PFSK-1 (cell line): Measurements from ENCODE around the gene PPP2R2C.

Experiments used
- POLR2AphosphoS5 ChIP-seq: IDR thresholded peaks from 2 replicates; pipeline ENCODE4 v1.6.1; 2012; ENCODE audit warnings: low read depth, mild to moderate bottlenecking, control low read depth, low read length, moderate library complexity
- TF ChIP-seq, protein P1 (sequence below), 2 experiments: IDR thresholded peaks; 2 replicates each; pipeline versions ENCODE4 v1.6.1 to v1.8.0; 2011 to 2012; ENCODE audit warnings: low read depth in 2 of 2, low read length in 2 of 2, control low read depth in 1 of 2, inconsistent platforms in 1 of 2, mild to moderate bottlenecking in 1 of 2, moderate library complexity in 1 of 2; ENCODE audit not compliant: insufficient read depth in 1 of 2

- no peak for TF ChIP-seq POLR2AphosphoS5
- TF ChIP-seq, protein P1, sequence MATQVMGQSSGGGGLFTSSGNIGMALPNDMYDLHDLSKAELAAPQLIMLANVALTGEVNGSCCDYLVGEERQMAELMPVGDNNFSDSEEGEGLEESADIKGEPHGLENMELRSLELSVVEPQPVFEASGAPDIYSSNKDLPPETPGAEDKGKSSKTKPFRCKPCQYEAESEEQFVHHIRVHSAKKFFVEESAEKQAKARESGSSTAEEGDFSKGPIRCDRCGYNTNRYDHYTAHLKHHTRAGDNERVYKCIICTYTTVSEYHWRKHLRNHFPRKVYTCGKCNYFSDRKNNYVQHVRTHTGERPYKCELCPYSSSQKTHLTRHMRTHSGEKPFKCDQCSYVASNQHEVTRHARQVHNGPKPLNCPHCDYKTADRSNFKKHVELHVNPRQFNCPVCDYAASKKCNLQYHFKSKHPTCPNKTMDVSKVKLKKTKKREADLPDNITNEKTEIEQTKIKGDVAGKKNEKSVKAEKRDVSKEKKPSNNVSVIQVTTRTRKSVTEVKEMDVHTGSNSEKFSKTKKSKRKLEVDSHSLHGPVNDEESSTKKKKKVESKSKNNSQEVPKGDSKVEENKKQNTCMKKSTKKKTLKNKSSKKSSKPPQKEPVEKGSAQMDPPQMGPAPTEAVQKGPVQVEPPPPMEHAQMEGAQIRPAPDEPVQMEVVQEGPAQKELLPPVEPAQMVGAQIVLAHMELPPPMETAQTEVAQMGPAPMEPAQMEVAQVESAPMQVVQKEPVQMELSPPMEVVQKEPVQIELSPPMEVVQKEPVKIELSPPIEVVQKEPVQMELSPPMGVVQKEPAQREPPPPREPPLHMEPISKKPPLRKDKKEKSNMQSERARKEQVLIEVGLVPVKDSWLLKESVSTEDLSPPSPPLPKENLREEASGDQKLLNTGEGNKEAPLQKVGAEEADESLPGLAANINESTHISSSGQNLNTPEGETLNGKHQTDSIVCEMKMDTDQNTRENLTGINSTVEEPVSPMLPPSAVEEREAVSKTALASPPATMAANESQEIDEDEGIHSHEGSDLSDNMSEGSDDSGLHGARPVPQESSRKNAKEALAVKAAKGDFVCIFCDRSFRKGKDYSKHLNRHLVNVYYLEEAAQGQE (IDR thresholded peaks at IDR 0.05; ENCODE audit: insufficient read depth in 1 of 2, low read depth in 2 of 2, low read length in 2 of 2): no peak
Measured at GRCh38 chr4:6322067-6322760, 150.2 kb downstream of the PPP2R2C start.
